Stimulated activated naive CD8-positive, alpha-beta T cell treated with anti-CD3 and anti-CD28 coated beads, Interleukin-15, Interleukin-2, amounts not matched to agents 100 U/mL and 50 U/mL, for 24 hours (primary cell): ENCODE measurements around the gene NEB.
A peak's percentile ranks its signal among the peaks of the same experiment; 100 is the strongest.

Source experiments
- ATAC-seq: fragments of 150-1000 bp; cut with Tn5 transposase; one replicate; pipeline ENCODE4 v1.10.0; 2021
- DNase-seq: peaks from one replicate; pipeline ENCODE4 v3.0.0; 2021

NEB gene

GRCh38 chr2:151733771-151734672 is at the start of gene NEB:
Gene NEB (minus strand): TSS chr2:151734476. CDS start chr2:151733156, 1,320 bp downstream.
- no peak for ATAC-seq

GRCh38 chr2:151783133-151783520 is 48.9 kb upstream of the NEB start:
- no peak for ATAC-seq

More at GRCh38 chr2:151733771-151734672, at the start of gene NEB:
- DNase-seq, result no peak

GRCh38 chr2:151782378-151783132 is 48.3 kb upstream of the NEB start:
- ATAC-seq (no peak), DNase-seq (no peak)

More at GRCh38 chr2:151783133-151783520, 48.9 kb upstream of the NEB start:
- DNase-seq, result no peak

GRCh38 chr2:151781642-151782041 is 47.4 kb upstream of the NEB start:
- ATAC-seq (no peak), DNase-seq (no peak)

GRCh38 chr2:151780938-151781337 is 46.7 kb upstream of the NEB start:
- ATAC-seq, result no peak

GRCh38 chr2:151777935-151778334 is 43.7 kb upstream of the NEB start:
- ATAC-seq (no peak), DNase-seq (no peak)

More at GRCh38 chr2:151780938-151781337, 46.7 kb upstream of the NEB start:
- no peak for DNase-seq

- no peak for DNase-seq
- no peak for ATAC-seq
Measured at GRCh38 chr2:151777487-151777886, 43.2 kb upstream of the NEB start.

- ATAC-seq (no peak), DNase-seq (no peak)
Measured at GRCh38 chr2:151776367-151776766, 42.1 kb upstream of the NEB start.

- no peak for ATAC-seq
Measured at GRCh38 chr2:151775057-151775740, 40.9 kb upstream of the NEB start.

GRCh38 chr2:151774506-151774905 is 40.2 kb upstream of the NEB start:
- DNase-seq, result no peak
- no peak for ATAC-seq

More at GRCh38 chr2:151775057-151775740, 40.9 kb upstream of the NEB start:
- DNase-seq, result no peak

- peak; percentile 47 for ATAC-seq
Measured at GRCh38 chr2:151771599-151772358, 37.5 kb upstream of the NEB start.

GRCh38 chr2:151770995-151771394 is 36.7 kb upstream of the NEB start:
- ATAC-seq (no peak), DNase-seq (no peak)

More at GRCh38 chr2:151771599-151772358, 37.5 kb upstream of the NEB start:
- DNase-seq, result peak; percentile 20

GRCh38 chr2:151769606-151770005 is 35.3 kb upstream of the NEB start:
- DNase-seq, result no peak
- ATAC-seq, result no peak

- ATAC-seq (no peak), DNase-seq (no peak)
Measured at GRCh38 chr2:151767536-151767935, 33.3 kb upstream of the NEB start.

- ATAC-seq, result peak; percentile 84
- DNase-seq, result peak; percentile 28
Measured at GRCh38 chr2:151766437-151767153, 32.3 kb upstream of the NEB start.

- DNase-seq (no peak), ATAC-seq (no peak)
Measured at GRCh38 chr2:151765760-151766410, 31.6 kb upstream of the NEB start.

GRCh38 chr2:151762694-151763093 is 28.4 kb upstream of the NEB start:
- no peak for DNase-seq
- ATAC-seq, result no peak

- no peak for ATAC-seq
- no peak for DNase-seq
Measured at GRCh38 chr2:151761687-151762086, 27.4 kb upstream of the NEB start.

- ATAC-seq (no peak), DNase-seq (no peak)
Measured at GRCh38 chr2:151761193-151761592, 26.9 kb upstream of the NEB start.

GRCh38 chr2:151760139-151760650 is 25.9 kb upstream of the NEB start:
- no peak for ATAC-seq
- no peak for DNase-seq
